Activated B cell treated with CpG ODN at 0.5 μM for 24 hours (primary cell): Measurements from ENCODE around the gene SNX3. TPM values are rescaled to one million over a fixed set of nuclear protein-coding genes. Genes with fewer than 3 reads are reported as not detected.

Experiments
- ATAC-seq: fragments of 200-7000 bp; cut with Tn5 transposase; one replicate; pipeline ENCODE4 v1.10.0; 2021; ENCODE audit warnings: low read depth, mild to moderate bottlenecking, moderate library complexity
- CTCF ChIA-PET: fragments of 350-600 bp; sonication (Branson Sonifier 250); formaldehyde crosslinking; loops from one replicate; lab custom pipeline; 2021; ENCODE audit warnings: antibody characterized with exemption; lab: Charles Lee
- POLR2A ChIA-PET: fragments of 350-600 bp; sonication (Branson Sonifier 250); formaldehyde crosslinking; loops from one replicate; lab custom pipeline; 2021; ENCODE audit warnings: antibody characterized with exemption; lab: Charles Lee
- DNase-seq: peaks from one replicate; pipeline ENCODE4 v3.0.0; 2022
- H3K27ac Mint-ChIP-seq: one replicate; pipeline ENCODE4 v1.8.0; 2020; ENCODE audit warnings: mixed read lengths
- H3K27me3 Mint-ChIP-seq: one replicate; pipeline ENCODE4 v1.8.0; 2021; ENCODE audit warnings: mixed read lengths
- H3K36me3 Mint-ChIP-seq: one replicate; pipeline ENCODE4 v1.8.0; 2021; ENCODE audit warnings: low read depth, mixed read lengths
- H3K4me1 Mint-ChIP-seq: one replicate; pipeline ENCODE4 v1.8.0; 2021; ENCODE audit warnings: mixed read lengths
- H3K4me3 Mint-ChIP-seq: one replicate; pipeline ENCODE4 v1.8.0; 2020; ENCODE audit warnings: mild to moderate bottlenecking, mixed read lengths
- H3K9me3 Mint-ChIP-seq: one replicate; pipeline ENCODE4 v1.8.0; 2020; ENCODE audit warnings: mixed read lengths
- intact Hi-C: fragments of 100-400 bp; cut with micrococcal nuclease; formaldehyde crosslinking; loops from one replicate; pipeline ENCODE4 v1.15.1; 2024
- total RNA-seq: library from RNA; stranded (reverse); gene quantifications from 2 replicates; pipeline ENCODE4 v1.2.3, GENCODE V29; 2022
- TF ChIP-seq, protein P1 (sequence below): fragments of 200-600 bp; IDR thresholded peaks from one replicate; pipeline ENCODE4 v1.8.0; 2022; ENCODE audit warnings: antibody characterized with exemption, mild to moderate bottlenecking

The SNX3 gene
- total RNA-seq, 1 donor from 2014 or later = 121 TPM

- no peaks in the 10 kb centered on the region for H3K27me3 Mint-ChIP-seq
- H3K36me3 Mint-ChIP-seq = peaks cover 79% of the 10 kb centered on the region
- no peak overlapping the region for H3K27ac Mint-ChIP-seq
- intact Hi-C loops = no loop called here
- ATAC-seq (no peak), DNase-seq (no peak)
- H3K4me1 Mint-ChIP-seq = peaks cover 62% of the 10 kb centered on the region
- H3K4me3 Mint-ChIP-seq = no peak overlapping the region
- peaks cover 5% of the 10 kb centered on the region for H3K9me3 Mint-ChIP-seq
- CTCF ChIA-PET = no interaction called here
- TF ChIP-seq, protein P1, sequence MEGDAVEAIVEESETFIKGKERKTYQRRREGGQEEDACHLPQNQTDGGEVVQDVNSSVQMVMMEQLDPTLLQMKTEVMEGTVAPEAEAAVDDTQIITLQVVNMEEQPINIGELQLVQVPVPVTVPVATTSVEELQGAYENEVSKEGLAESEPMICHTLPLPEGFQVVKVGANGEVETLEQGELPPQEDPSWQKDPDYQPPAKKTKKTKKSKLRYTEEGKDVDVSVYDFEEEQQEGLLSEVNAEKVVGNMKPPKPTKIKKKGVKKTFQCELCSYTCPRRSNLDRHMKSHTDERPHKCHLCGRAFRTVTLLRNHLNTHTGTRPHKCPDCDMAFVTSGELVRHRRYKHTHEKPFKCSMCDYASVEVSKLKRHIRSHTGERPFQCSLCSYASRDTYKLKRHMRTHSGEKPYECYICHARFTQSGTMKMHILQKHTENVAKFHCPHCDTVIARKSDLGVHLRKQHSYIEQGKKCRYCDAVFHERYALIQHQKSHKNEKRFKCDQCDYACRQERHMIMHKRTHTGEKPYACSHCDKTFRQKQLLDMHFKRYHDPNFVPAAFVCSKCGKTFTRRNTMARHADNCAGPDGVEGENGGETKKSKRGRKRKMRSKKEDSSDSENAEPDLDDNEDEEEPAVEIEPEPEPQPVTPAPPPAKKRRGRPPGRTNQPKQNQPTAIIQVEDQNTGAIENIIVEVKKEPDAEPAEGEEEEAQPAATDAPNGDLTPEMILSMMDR = no peak
- POLR2A ChIA-PET = interaction anchor here (0.7 kb wide), 1 partner anchor 595 kb away, joined by 3 read pairs; no protein-coding TSS in a partner anchor
Measured at GRCh38 chr6:108243836-108244235, 17.0 kb downstream of the SNX3 start.

DNA sequence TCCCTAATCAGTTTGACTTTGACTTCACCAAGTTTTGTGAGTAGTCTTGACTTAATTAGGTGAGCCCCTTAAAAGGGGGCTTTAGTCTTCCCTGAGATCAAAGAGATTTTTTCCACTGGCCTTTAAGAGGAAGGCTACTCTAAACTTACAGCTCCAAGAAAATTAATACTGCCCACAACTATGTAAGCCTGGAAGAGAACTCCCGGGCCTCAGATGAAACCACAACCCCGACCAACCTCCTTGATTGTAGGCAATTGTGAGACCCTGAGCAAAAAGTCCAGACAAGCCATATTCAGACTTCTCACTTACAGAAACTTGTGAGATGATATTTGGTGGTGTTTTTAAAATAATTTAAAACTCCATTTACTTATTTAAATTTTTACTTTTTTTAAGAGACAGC, 18.1 kb downstream of the SNX3 start:
- no peak for ATAC-seq
- H3K27me3 Mint-ChIP-seq = no peaks in the 10 kb centered on the region
- H3K27ac Mint-ChIP-seq = no peak overlapping the region
- peaks cover 53% of the 10 kb centered on the region for H3K4me1 Mint-ChIP-seq
- peaks cover 5% of the 10 kb centered on the region for H3K9me3 Mint-ChIP-seq
- peaks cover 81% of the 10 kb centered on the region for H3K36me3 Mint-ChIP-seq
- no peak overlapping the region for H3K4me3 Mint-ChIP-seq
- DNase-seq = no peak
- CTCF ChIA-PET = no interaction called here
- TF ChIP-seq, protein P1 = no peak
- POLR2A ChIA-PET = no interaction called here
- intact Hi-C loops = no loop called here

- DNase-seq (no peak), ATAC-seq (no peak)
- no peak overlapping the region for H3K27ac Mint-ChIP-seq
- peaks cover 49% of the 10 kb centered on the region for H3K4me1 Mint-ChIP-seq
- peaks cover 5% of the 10 kb centered on the region for H3K9me3 Mint-ChIP-seq
- ChIA-PET POLR2A (no interaction called here), CTCF (no interaction called here)
- peaks cover 80% of the 10 kb centered on the region for H3K36me3 Mint-ChIP-seq
- H3K4me3 Mint-ChIP-seq = no peak overlapping the region
- intact Hi-C loops = no loop called here
- H3K27me3 Mint-ChIP-seq = no peaks in the 10 kb centered on the region
- TF ChIP-seq, protein P1 = no peak
Measured at GRCh38 chr6:108242259-108242658, 18.6 kb downstream of the SNX3 start.

GRCh38 chr6:108238322-108238721, 22.5 kb downstream of the SNX3 start:
- Mint-ChIP-seq H3K4me1 (peaks cover 43% of the 10 kb centered on the region), H3K9me3 (peaks cover 5% of the 10 kb centered on the region), H3K27me3 (no peaks in the 10 kb centered on the region), H3K36me3 (peaks cover 73% of the 10 kb centered on the region), H3K27ac (no peak overlapping the region), H3K4me3 (no peak overlapping the region)
- TF ChIP-seq, protein P1 = no peak
- intact Hi-C loops = no loop called here
- DNase-seq (no peak), ATAC-seq (no peak)
- CTCF ChIA-PET = no interaction called here
- POLR2A ChIA-PET = no interaction called here

DNA sequence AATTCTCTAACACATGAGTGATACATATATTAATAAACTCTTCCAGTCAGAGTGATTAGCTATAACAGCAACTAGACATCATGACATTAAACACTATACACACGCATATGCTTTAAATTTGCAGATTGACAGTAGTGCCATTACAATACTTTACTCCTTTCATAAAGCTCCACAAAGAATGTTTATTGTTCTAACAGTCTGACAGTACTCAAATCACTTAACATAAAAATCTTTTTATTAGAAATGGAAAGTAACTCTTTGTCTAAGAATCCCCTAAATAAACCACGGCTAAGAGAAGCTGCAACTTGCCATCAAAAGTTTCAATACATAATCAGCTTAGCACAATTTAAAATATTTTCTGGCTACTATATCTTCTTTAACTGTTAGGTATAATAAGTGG, 24.0 kb downstream of the SNX3 start:
- TF ChIP-seq, protein P1 = no peak
- ChIA-PET POLR2A (no interaction called here), CTCF (interaction anchor here (1.4 kb wide), 1 partner anchor 217 kb away, joined by 4 read pairs; no protein-coding TSS in a partner anchor)
- Mint-ChIP-seq H3K27me3 (no peaks in the 10 kb centered on the region), H3K4me1 (peaks cover 42% of the 10 kb centered on the region), H3K27ac (no peak overlapping the region), H3K9me3 (no peaks in the 10 kb centered on the region), H3K36me3 (peaks cover 69% of the 10 kb centered on the region), H3K4me3 (no peak overlapping the region)
- ATAC-seq (no peak), DNase-seq (no peak)
- intact Hi-C loops = no loop called here
